ENCODE data around the gene LDLRAD4. TPM values are rescaled to one million over a fixed set of nuclear protein-coding genes. Genes with fewer than 3 reads are reported as not detected.

Gene LDLRAD4
- total and polyA plus RNA-seq, 9 of the 15 experiments (the other 6 are each of a cell fraction or from before 2014, with no cell fraction given), result 0.01 TPM; not detected in 8

- no peak overlapping the region for H3K4me2 ChIP-seq (ENCODE audit: insufficient read depth, low read length)
- no peak for ATAC-seq
- no peak for FAIRE-seq
- no TSS peak for BruUV-seq (replicated peaks)
- WGBS (ENCODE audit: insufficient coverage, low coverage, missing lambda C conversion rate), result 3% methylated on average over 14 of the region's 17 CpGs
- CTCF ChIA-PET (ENCODE audit: low intra/inter-chr PET ratio), result no interaction called here
- no peaks in the 10 kb centered on the region for H4K20me1 ChIP-seq (replicated peaks; ENCODE audit: control insufficient read depth, insufficient read depth, low read length)
- H3K27me3 ChIP-seq (ENCODE audit: control insufficient read depth in 2 of 2, insufficient read depth in 2 of 2, low read length in 2 of 2), result peaks cover 2 to 26% of the 10 kb centered on the region in 2 experiments; a peak in 2 of 5 replicates
- POLR2A ChIA-PET, result no interaction called here
- no peaks in the 10 kb centered on the region for H3K9me3 ChIP-seq (replicated peaks; ENCODE audit: control insufficient read depth, insufficient read depth, low read depth, low read length)
- H3K9ac ChIP-seq (ENCODE audit: insufficient read depth in 1 of 2, low read depth in 2 of 2, low read length in 2 of 2), result no peak overlapping the region
- H3K4me1 ChIP-seq (replicated peaks in 1 of 2; ENCODE audit: control insufficient read depth in 2 of 2, insufficient read depth in 2 of 2, low read length in 2 of 2), result no peaks in the 10 kb centered on the region
- intact Hi-C loops (cut with micrococcal nuclease) (no loop called here), in situ Hi-C loops (cut with MboI) (loop anchor here (5.0 kb wide), 1 partner anchor 36 kb away; no protein-coding TSS in a partner anchor)
- H3K4me3 ChIP-seq, result no peak overlapping the region
- no peak overlapping the region for H3K27ac ChIP-seq (ENCODE audit: extremely low read depth, low read depth, low read length)
- no peak for DNase-seq (ENCODE audit: extremely low read depth in 1 of 4, low spot score in 3 of 4)
- TF ChIP-seq HDAC6 (IDR thresholded peaks at IDR 0.05; ENCODE audit: low read depth, low read length), result no peak
- H3K9me1 ChIP-seq (ENCODE audit: control insufficient read depth, insufficient read depth, low read length), result no peaks in the 10 kb centered on the region
- H3K79me2 ChIP-seq (ENCODE audit: control insufficient read depth, insufficient read depth, low read length), result no peaks in the 10 kb centered on the region
- H3K36me3 ChIP-seq (ENCODE audit: control insufficient read depth, insufficient read depth, low read length), result no peaks in the 10 kb centered on the region
- no peak overlapping the region for H2AFZ ChIP-seq (ENCODE audit: low read depth, low read length)
Measured at GRCh38 chr18:13471198-13471845, 252.8 kb downstream of the LDLRAD4 start.

GRCh38 chr18:13471971-13472628 lies 253.5 kb downstream of the LDLRAD4 start:
- no peak for TF ChIP-seq NFATC3 (IDR thresholded peaks at IDR 0.05)
- TF ChIP-seq, protein P1, sequence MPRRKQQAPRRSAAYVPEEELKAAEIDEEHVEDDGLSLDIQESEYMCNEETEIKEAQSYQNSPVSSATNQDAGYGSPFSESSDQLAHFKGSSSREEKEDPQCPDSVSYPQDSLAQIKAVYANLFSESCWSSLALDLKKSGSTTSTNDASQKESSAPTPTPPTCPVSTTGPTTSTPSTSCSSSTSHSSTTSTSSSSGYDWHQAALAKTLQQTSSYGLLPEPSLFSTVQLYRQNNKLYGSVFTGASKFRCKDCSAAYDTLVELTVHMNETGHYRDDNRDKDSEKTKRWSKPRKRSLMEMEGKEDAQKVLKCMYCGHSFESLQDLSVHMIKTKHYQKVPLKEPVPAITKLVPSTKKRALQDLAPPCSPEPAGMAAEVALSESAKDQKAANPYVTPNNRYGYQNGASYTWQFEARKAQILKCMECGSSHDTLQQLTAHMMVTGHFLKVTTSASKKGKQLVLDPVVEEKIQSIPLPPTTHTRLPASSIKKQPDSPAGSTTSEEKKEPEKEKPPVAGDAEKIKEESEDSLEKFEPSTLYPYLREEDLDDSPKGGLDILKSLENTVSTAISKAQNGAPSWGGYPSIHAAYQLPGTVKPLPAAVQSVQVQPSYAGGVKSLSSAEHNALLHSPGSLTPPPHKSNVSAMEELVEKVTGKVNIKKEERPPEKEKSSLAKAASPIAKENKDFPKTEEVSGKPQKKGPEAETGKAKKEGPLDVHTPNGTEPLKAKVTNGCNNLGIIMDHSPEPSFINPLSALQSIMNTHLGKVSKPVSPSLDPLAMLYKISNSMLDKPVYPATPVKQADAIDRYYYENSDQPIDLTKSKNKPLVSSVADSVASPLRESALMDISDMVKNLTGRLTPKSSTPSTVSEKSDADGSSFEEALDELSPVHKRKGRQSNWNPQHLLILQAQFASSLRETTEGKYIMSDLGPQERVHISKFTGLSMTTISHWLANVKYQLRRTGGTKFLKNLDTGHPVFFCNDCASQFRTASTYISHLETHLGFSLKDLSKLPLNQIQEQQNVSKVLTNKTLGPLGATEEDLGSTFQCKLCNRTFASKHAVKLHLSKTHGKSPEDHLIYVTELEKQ (CRISPR knock-in tag; IDR thresholded peaks at IDR 0.05), result no peak
- no peak for TF ChIP-seq XRCC4 (IDR thresholded peaks at IDR 0.05; ENCODE audit: extremely low read depth, insufficient read depth, insufficient read length)
- TF ChIP-seq DIDO1 (tag; IDR thresholded peaks at IDR 0.05; ENCODE audit: low read depth), result no peak
- no peak for TF ChIP-seq KAT8 (IDR thresholded peaks at IDR 0.05; ENCODE audit: low read depth)
- H4K20me1 ChIP-seq (replicated peaks; ENCODE audit: control insufficient read depth, insufficient read depth, low read length), result no peaks in the 10 kb centered on the region
- in situ Hi-C loops (cut with MboI) (loop anchor here (5.0 kb wide), 1 partner anchor 35 kb away; no protein-coding TSS in a partner anchor), intact Hi-C loops (cut with micrococcal nuclease) (no loop called here)
- H3K79me2 ChIP-seq (ENCODE audit: control insufficient read depth, insufficient read depth, low read length), result no peaks in the 10 kb centered on the region
- H3K9me1 ChIP-seq (ENCODE audit: control insufficient read depth, insufficient read depth, low read length), result no peaks in the 10 kb centered on the region
- CTCF ChIA-PET (ENCODE audit: low intra/inter-chr PET ratio), result no interaction called here
- H3K36me3 ChIP-seq (ENCODE audit: control insufficient read depth, insufficient read depth, low read length), result no peaks in the 10 kb centered on the region
- POLR2A ChIA-PET, result no interaction called here
- H3K4me2 ChIP-seq (ENCODE audit: insufficient read depth, low read length), result no peak overlapping the region
- ATAC-seq, result no peak
- FAIRE-seq, result no peak
- no peak overlapping the region for H3K4me3 ChIP-seq
- no peak overlapping the region for H3K9ac ChIP-seq (ENCODE audit: insufficient read depth in 1 of 2, low read depth in 2 of 2, low read length in 2 of 2)
- H3K4me1 ChIP-seq (replicated peaks in 1 of 2; ENCODE audit: control insufficient read depth in 2 of 2, insufficient read depth in 2 of 2, low read length in 2 of 2), result no peaks in the 10 kb centered on the region
- no peak overlapping the region for H2AFZ ChIP-seq (ENCODE audit: low read depth, low read length)
- 2% methylated on average over 17 of the region's 17 CpGs for WGBS (ENCODE audit: insufficient coverage, low coverage, missing lambda C conversion rate)
- no peak for DNase-seq (ENCODE audit: extremely low read depth in 1 of 4, low spot score in 3 of 4)
- BruUV-seq (replicated peaks), result no TSS peak
- H3K27ac ChIP-seq (ENCODE audit: extremely low read depth, low read depth, low read length), result no peak overlapping the region
- H3K27me3 ChIP-seq (ENCODE audit: control insufficient read depth in 2 of 2, insufficient read depth in 2 of 2, low read length in 2 of 2), result peaks cover 2 to 26% of the 10 kb centered on the region in 2 experiments; a peak in 2 of 5 replicates
- H3K9me3 ChIP-seq (replicated peaks; ENCODE audit: control insufficient read depth, insufficient read depth, low read depth, low read length), result no peaks in the 10 kb centered on the region

Measured in K562 (cell line).